Measurements from ENCODE around the gene ZDHHC20. TPM values are rescaled to one million over a fixed set of nuclear protein-coding genes. Genes with fewer than 3 reads are reported as not detected.

The ZDHHC20 gene
- total RNA-seq, 1 donor from 2014 or later = 49.6 TPM

GRCh38 chr13:21347753-21348318, 111.3 kb downstream of the ZDHHC20 start:
- Histone ChIP-seq H3K27me3 (ENCODE audit: control insufficient read depth, insufficient read depth, low read length) (no peaks in the 10 kb centered on the region), H3K4me3 (ENCODE audit: low read depth, low read length) (no peak overlapping the region), H3K36me3 (ENCODE audit: control insufficient read depth, insufficient read depth, low read length) (no peaks in the 10 kb centered on the region)
- no peak for TF ChIP-seq CTCF (IDR thresholded peaks at IDR 0.05; ENCODE audit: insufficient read depth, low read length, poor library complexity, severe bottlenecking)
- DNase-seq (ENCODE audit: low read depth) = no peak

GRCh38 chr13:21344662-21345176, 114.4 kb downstream of the ZDHHC20 start:
- no peak for DNase-seq (ENCODE audit: low read depth)
- Histone ChIP-seq H3K4me3 (ENCODE audit: low read depth, low read length) (no peak overlapping the region), H3K36me3 (ENCODE audit: control insufficient read depth, insufficient read depth, low read length) (no peaks in the 10 kb centered on the region), H3K27me3 (ENCODE audit: control insufficient read depth, insufficient read depth, low read length) (no peaks in the 10 kb centered on the region)
- TF ChIP-seq CTCF (IDR thresholded peaks at IDR 0.05; ENCODE audit: insufficient read depth, low read length, poor library complexity, severe bottlenecking) = no peak

- no peak for TF ChIP-seq CTCF (IDR thresholded peaks at IDR 0.05; ENCODE audit: insufficient read depth, low read length, poor library complexity, severe bottlenecking)
- DNase-seq (ENCODE audit: low read depth) = no peak
- Histone ChIP-seq H3K27me3 (ENCODE audit: control insufficient read depth, insufficient read depth, low read length) (peaks cover 2% of the 10 kb centered on the region), H3K36me3 (ENCODE audit: control insufficient read depth, insufficient read depth, low read length) (no peaks in the 10 kb centered on the region), H3K4me3 (ENCODE audit: low read depth, low read length) (no peak overlapping the region)
These were observed 115.4 kb downstream of the ZDHHC20 start for GRCh38 chr13:21343659-21344058.

- Histone ChIP-seq H3K27me3 (ENCODE audit: control insufficient read depth, insufficient read depth, low read length) (peaks cover 4% of the 10 kb centered on the region), H3K36me3 (ENCODE audit: control insufficient read depth, insufficient read depth, low read length) (no peaks in the 10 kb centered on the region), H3K4me3 (ENCODE audit: low read depth, low read length) (no peak overlapping the region)
- TF ChIP-seq CTCF (IDR thresholded peaks at IDR 0.05; ENCODE audit: insufficient read depth, low read length, poor library complexity, severe bottlenecking) = no peak
- DNase-seq (ENCODE audit: low read depth) = no peak
These were observed 116.2 kb downstream of the ZDHHC20 start for GRCh38 chr13:21342699-21343442.

- H3K4me3 ChIP-seq (ENCODE audit: low read depth, low read length) = no peak overlapping the region
- no peaks in the 10 kb centered on the region for H3K36me3 ChIP-seq (ENCODE audit: control insufficient read depth, insufficient read depth, low read length)
- DNase-seq (ENCODE audit: low read depth) = no peak
- no peak for TF ChIP-seq CTCF (IDR thresholded peaks at IDR 0.05; ENCODE audit: insufficient read depth, low read length, poor library complexity, severe bottlenecking)
- H3K27me3 ChIP-seq (ENCODE audit: control insufficient read depth, insufficient read depth, low read length) = peaks cover 4% of the 10 kb centered on the region
These were observed 117.3 kb downstream of the ZDHHC20 start for GRCh38 chr13:21341637-21342422.

Data from kidney epithelial cell (primary cell).